ENCODE measurements around the gene SLC22A23. TPM values are rescaled to one million over a fixed set of nuclear protein-coding genes. Genes with fewer than 3 reads are reported as not detected.

The SLC22A23 gene
- total RNA-seq, 4 donors from 2014 or later = 6.2 to 10.8 (median 7.8) TPM

DNA sequence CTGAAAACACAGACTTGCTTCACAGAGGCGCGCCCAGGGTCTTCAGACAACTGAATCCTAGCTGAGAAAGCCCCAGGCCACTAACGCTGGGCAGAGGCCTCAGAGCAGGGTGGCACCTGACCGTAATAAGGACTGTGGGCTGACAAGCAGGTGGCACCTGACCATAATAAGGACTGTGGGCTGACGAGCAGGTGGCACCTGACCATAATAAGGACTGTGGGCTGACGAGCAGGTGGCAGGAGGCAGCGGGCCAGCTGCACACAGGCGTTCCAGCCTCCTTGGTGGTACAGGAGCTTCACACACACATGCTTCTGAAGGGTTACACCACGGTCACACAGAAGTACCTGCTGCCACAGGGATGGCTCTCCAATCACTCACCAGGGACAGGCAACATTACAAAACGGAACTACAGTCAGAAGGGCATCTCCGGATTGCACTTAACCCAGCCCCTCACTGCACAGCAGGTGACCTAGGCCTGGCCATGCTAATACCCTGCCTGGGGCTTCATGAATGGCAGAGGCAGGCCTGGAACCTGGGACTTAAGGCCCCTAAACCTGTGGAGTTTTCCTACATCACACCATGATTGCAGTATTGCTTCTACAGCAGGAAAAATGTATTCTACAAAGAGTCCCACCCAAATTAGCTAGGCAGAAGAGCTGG is 147.3 kb downstream of the SLC22A23 start:
- ATAC-seq = no peak
- peaks cover 0 to 12% of the 10 kb centered on the region in 2 donors for H3K36me3 ChIP-seq

DNA sequence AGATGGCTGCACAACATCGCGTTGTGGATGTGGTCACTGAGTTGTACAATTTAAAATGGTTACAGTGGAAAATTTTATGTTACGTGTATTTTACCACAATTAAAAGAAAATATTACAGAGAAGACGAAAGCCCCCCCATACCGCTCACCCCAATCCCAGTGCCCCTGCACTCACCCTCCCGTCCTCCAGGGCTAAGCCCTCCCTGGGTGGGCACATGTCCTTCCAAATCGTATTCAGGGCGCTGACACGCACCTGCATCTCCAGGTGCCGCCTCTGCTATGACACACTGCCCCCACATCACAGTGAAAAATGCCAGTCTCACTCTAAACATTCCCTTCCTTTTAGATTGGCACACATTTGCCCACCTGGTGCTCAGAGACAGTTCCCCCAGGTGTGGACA is 148.7 kb downstream of the SLC22A23 start:
- H3K27me3 ChIP-seq = no peaks in the 10 kb centered on the region
- no peak for TF ChIP-seq EP300 (IDR thresholded peaks at IDR 0.05)
- H3K4me3 ChIP-seq = no peak overlapping the region
- peaks cover 0 to 12% of the 10 kb centered on the region in 2 donors for H3K36me3 ChIP-seq
- no peaks in the 10 kb centered on the region for H3K9me3 ChIP-seq
- no peaks in the 10 kb centered on the region for H3K4me1 ChIP-seq
- 93 to 96% methylated on average over 7 to 10 of the region's 10 CpGs for WGBS, 2 donors (ENCODE audit: low coverage in 1 of 2)
- ATAC-seq = no peak
- no peak overlapping the region for H3K27ac ChIP-seq

More for the DNA sequence above, 147.3 kb downstream of the SLC22A23 start:
- Histone ChIP-seq H3K27me3 (no peaks in the 10 kb centered on the region), H3K4me3 (no peak overlapping the region), H3K27ac (no peak overlapping the region), H3K4me1 (no peaks in the 10 kb centered on the region), H3K9me3 (no peaks in the 10 kb centered on the region)
- TF ChIP-seq, protein P1, sequence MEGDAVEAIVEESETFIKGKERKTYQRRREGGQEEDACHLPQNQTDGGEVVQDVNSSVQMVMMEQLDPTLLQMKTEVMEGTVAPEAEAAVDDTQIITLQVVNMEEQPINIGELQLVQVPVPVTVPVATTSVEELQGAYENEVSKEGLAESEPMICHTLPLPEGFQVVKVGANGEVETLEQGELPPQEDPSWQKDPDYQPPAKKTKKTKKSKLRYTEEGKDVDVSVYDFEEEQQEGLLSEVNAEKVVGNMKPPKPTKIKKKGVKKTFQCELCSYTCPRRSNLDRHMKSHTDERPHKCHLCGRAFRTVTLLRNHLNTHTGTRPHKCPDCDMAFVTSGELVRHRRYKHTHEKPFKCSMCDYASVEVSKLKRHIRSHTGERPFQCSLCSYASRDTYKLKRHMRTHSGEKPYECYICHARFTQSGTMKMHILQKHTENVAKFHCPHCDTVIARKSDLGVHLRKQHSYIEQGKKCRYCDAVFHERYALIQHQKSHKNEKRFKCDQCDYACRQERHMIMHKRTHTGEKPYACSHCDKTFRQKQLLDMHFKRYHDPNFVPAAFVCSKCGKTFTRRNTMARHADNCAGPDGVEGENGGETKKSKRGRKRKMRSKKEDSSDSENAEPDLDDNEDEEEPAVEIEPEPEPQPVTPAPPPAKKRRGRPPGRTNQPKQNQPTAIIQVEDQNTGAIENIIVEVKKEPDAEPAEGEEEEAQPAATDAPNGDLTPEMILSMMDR (IDR thresholded peaks at IDR 0.05) = no peak
- TF ChIP-seq POLR2A (IDR thresholded peaks at IDR 0.05) = no peak
- no peak for TF ChIP-seq EP300 (IDR thresholded peaks at IDR 0.05)
- TF ChIP-seq POLR2AphosphoS5 (IDR thresholded peaks at IDR 0.05) = no peak
- WGBS, 2 donors (ENCODE audit: low coverage in 1 of 2) = 94% methylated on average over 4 of the region's 11 CpGs; no CpG with 5 or more reads in 1 of the 2 donors

DNA sequence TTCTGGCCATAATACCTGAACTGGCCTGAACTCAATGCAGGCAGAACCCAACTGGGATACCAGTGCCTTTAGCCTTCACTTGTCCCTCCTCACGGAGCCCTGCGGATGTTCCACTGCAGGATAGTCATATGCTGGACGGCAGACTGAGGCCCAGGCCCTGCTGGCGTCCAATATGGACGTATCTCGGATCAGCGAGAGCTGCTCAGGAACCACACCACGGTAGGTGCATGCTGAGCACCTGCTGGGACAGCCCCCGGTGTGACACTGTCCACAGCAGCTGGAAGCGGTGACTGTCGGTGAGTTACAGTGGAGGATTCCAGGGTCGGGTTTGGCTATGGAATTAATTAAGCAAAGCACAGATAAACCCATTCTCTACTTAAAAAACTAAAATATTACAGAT is 149.4 kb downstream of the SLC22A23 start:
- no peak overlapping the region for H3K4me3 ChIP-seq
- H3K36me3 ChIP-seq = peaks cover 0 to 12% of the 10 kb centered on the region in 2 donors
- no peaks in the 10 kb centered on the region for H3K27me3 ChIP-seq
- TF ChIP-seq EP300 (IDR thresholded peaks at IDR 0.05) = no peak
- no peak for TF ChIP-seq POLR2A (IDR thresholded peaks at IDR 0.05)
- TF ChIP-seq, protein P1 (IDR thresholded peaks at IDR 0.05) = no peak
- TF ChIP-seq POLR2AphosphoS5 (IDR thresholded peaks at IDR 0.05) = no peak
- WGBS, 2 donors (ENCODE audit: low coverage in 1 of 2) = 94 to 100% methylated on average over 1 to 9 of the region's 12 CpGs
- H3K9me3 ChIP-seq = no peaks in the 10 kb centered on the region
- H3K27ac ChIP-seq = no peak overlapping the region
- H3K4me1 ChIP-seq = no peaks in the 10 kb centered on the region
- no peak for ATAC-seq

DNA sequence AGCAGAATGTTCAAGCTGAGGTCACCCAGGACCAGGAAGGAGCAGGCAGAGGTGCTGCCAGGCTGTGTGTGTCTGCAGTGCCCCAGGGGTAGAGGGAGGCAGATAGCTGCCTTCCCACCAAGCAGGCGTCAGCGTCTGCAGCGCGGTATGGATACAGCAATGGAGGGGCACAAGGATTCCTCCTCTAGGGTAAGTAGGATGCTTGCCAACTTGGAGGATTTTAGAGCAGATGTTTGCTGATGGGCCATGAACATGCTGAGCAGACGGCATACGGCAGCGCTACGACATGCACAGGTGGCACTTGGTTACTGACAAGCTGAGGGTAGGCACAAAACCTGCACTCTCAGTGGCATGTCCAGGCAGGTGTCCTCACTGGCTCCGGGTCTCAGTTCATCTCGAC is 150.0 kb downstream of the SLC22A23 start:
- 82 to 90% methylated on average over 3 to 6 of the region's 10 CpGs for WGBS, 2 donors (ENCODE audit: low coverage in 1 of 2)
- TF ChIP-seq, protein P1 (IDR thresholded peaks at IDR 0.05) = no peak
- TF ChIP-seq POLR2A (IDR thresholded peaks at IDR 0.05) = no peak
- H3K9me3 ChIP-seq = no peaks in the 10 kb centered on the region

DNA sequence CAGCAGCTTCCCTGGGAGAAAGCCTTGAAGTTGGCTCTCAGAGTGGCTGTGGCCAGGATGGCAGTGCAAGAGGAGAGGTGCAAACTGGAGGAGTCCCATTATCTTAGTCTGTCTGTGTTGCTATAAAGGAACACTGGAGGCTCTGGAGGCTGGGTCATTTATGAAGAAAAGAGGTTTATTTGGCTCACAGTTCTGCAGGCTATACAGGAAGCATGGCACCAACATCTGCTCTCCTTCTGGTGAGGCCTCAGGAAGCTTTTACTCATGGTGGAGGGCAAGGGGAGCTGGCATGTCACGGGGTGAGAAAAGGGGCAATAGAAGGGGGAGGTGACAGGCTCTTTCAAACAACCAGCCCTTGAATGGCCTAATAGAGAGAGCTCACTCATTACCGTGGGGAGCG is 151.0 kb downstream of the SLC22A23 start:
- no peaks in the 10 kb centered on the region for H3K4me1 ChIP-seq
- H3K4me3 ChIP-seq = no peak overlapping the region
- no peak for TF ChIP-seq EP300 (IDR thresholded peaks at IDR 0.05)
- TF ChIP-seq, protein P1 (IDR thresholded peaks at IDR 0.05) = no peak
- no peak for TF ChIP-seq POLR2AphosphoS5 (IDR thresholded peaks at IDR 0.05)
- TF ChIP-seq POLR2A (IDR thresholded peaks at IDR 0.05) = no peak
- H3K9me3 ChIP-seq = no peaks in the 10 kb centered on the region
- H3K36me3 ChIP-seq = peaks cover 0 to 12% of the 10 kb centered on the region in 2 donors
- WGBS, 2 donors (ENCODE audit: low coverage in 1 of 2) = 91 to 100% methylated on average over 2 to 3 of the region's 3 CpGs
- no peak overlapping the region for H3K27ac ChIP-seq
- no peak for ATAC-seq
- H3K27me3 ChIP-seq = no peaks in the 10 kb centered on the region

More for the DNA sequence above, 150.0 kb downstream of the SLC22A23 start:
- Histone ChIP-seq H3K27ac (no peak overlapping the region), H3K4me1 (no peaks in the 10 kb centered on the region), H3K36me3 (peaks cover 0 to 12% of the 10 kb centered on the region in 2 donors), H3K27me3 (no peaks in the 10 kb centered on the region), H3K4me3 (no peak overlapping the region)
- no peak for ATAC-seq

Data from gastroesophageal sphincter (tissue), 4 donors.